ENCODE data around the gene FASLG. TPM values are rescaled to one million over a fixed set of nuclear protein-coding genes. Genes with fewer than 3 reads are reported as not detected.

The FASLG gene
- polyA plus RNA-seq, 4 donors = 0.10 to 0.17 (median 0.16) TPM; not detected in 1

Other genes with a start within 250 kb of the FASLG start
- under 1 TPM in 2 of 4 donors, not detected in 2; 0.24 to 0.25 TPM for gene C1orf105, start 238.4 kb upstream of the FASLG start, polyA plus RNA-seq (ENCODE audit: insufficient read length in 4 of 4)
- gene PIGC, start 215.0 kb upstream of the FASLG start, polyA plus RNA-seq (ENCODE audit: insufficient read length in 4 of 4) = 10 to 100 TPM; 44.6 to 52.8 (median 48.4) TPM
- 10 to 100 TPM; 49.0 to 69.2 (median 57.4) TPM for gene SUCO, start 126.0 kb upstream of the FASLG start, polyA plus RNA-seq (ENCODE audit: insufficient read length in 4 of 4)

All from left renal cortex interstitium (tissue), 4 donors.